ENCODE measurements around the gene TMEM151B.

- TF ChIP-seq, protein P1, sequence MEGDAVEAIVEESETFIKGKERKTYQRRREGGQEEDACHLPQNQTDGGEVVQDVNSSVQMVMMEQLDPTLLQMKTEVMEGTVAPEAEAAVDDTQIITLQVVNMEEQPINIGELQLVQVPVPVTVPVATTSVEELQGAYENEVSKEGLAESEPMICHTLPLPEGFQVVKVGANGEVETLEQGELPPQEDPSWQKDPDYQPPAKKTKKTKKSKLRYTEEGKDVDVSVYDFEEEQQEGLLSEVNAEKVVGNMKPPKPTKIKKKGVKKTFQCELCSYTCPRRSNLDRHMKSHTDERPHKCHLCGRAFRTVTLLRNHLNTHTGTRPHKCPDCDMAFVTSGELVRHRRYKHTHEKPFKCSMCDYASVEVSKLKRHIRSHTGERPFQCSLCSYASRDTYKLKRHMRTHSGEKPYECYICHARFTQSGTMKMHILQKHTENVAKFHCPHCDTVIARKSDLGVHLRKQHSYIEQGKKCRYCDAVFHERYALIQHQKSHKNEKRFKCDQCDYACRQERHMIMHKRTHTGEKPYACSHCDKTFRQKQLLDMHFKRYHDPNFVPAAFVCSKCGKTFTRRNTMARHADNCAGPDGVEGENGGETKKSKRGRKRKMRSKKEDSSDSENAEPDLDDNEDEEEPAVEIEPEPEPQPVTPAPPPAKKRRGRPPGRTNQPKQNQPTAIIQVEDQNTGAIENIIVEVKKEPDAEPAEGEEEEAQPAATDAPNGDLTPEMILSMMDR (IDR thresholded peaks at IDR 0.05) = no peak
- no peak for TF ChIP-seq POLR2AphosphoS5 (IDR thresholded peaks at IDR 0.05)
- TF ChIP-seq POLR2A (IDR thresholded peaks at IDR 0.05) = no peak
- no peak for TF ChIP-seq EP300 (IDR thresholded peaks at IDR 0.05)
Measured at GRCh38 chr6:44273617-44274016, 3.4 kb downstream of the TMEM151B start.

Measured in upper lobe of left lung (tissue), 4 donors.